ENCODE results near the gene ALG12. TPM values are rescaled to one million over a fixed set of nuclear protein-coding genes. Genes with fewer than 3 reads are reported as not detected.

ALG12 gene
- total and polyA plus RNA-seq, 2 of the 13 experiments (the other 11 are each of a cell fraction or from before 2014, with no cell fraction given): 7.8 to 15.8 TPM

GRCh38 chr22:49962012-49962750 is 43.9 kb upstream of the ALG12 start (continued):
- no peak for TF ChIP-seq ZNF589 (CRISPR knock-in tag; conservative IDR thresholded peaks at IDR 0.05)
- peak; percentile 32; the same call in 1 of the 2 replicates for TF ChIP-seq ZNF280D (CRISPR knock-in tag; IDR thresholded peaks at IDR 0.05)
- peak; percentile 62 for TF ChIP-seq RAD21 (CRISPR knock-in tag; IDR thresholded peaks at IDR 0.05)
- no peak for TF ChIP-seq ZNF709 (CRISPR knock-in tag; IDR thresholded peaks at IDR 0.05)
- no peak for TF ChIP-seq ZNF883 (CRISPR knock-in tag; IDR thresholded peaks at IDR 0.05; ENCODE audit: not compliant biosample characterization)
- TF ChIP-seq PHF5A (CRISPR knock-in tag; IDR thresholded peaks at IDR 0.05; ENCODE audit: low read depth, unreplicated experiment): no peak
- TF ChIP-seq ZNF577 (CRISPR knock-in tag; IDR thresholded peaks at IDR 0.05; ENCODE audit: borderline replicate concordance, low read depth): no peak
- no peak for TF ChIP-seq MAFK (conservative IDR thresholded peaks at IDR 0.05 in 1 of 2, IDR thresholded peaks at IDR 0.05 in 1 of 2; ENCODE audit: low read length in 2 of 2)
- no peak for TF ChIP-seq ZMYM2 (CRISPR knock-in tag; IDR thresholded peaks at IDR 0.05)
- TF ChIP-seq RXRA (CRISPR knock-in tag; IDR thresholded peaks at IDR 0.05): no peak
- no peak for TF ChIP-seq JUNB (CRISPR knock-in tag; IDR thresholded peaks at IDR 0.05; ENCODE audit: borderline replicate concordance)
- no peak for TF ChIP-seq GABPA (IDR thresholded peaks at IDR 0.05; ENCODE audit: low read depth, low read length)
- TF ChIP-seq GABPA (CRISPR knock-in tag; IDR thresholded peaks at IDR 0.05; ENCODE audit: low read depth): no peak; the same call in 1 of the 2 replicates
- no peak for TF ChIP-seq ZNF639 (CRISPR knock-in tag; conservative IDR thresholded peaks at IDR 0.05)
- 0 out of 2 replicates have a peak, but pooled peaks have one; percentile 71 for TF ChIP-seq GZF1 (CRISPR knock-in tag; IDR thresholded peaks at IDR 0.05)
- TF ChIP-seq ZNF256 (CRISPR knock-in tag; conservative IDR thresholded peaks at IDR 0.05): no peak
- peak; percentile 65 for TF ChIP-seq FOSL2 (CRISPR knock-in tag; IDR thresholded peaks at IDR 0.05)
- TF ChIP-seq SNRNP70 (IDR thresholded peaks at IDR 0.05; ENCODE audit: low read depth, low read length): no peak
- TF ChIP-seq ZNF431 (CRISPR knock-in tag; IDR thresholded peaks at IDR 0.05; ENCODE audit: borderline replicate concordance, low read depth): 0 out of 2 replicates have a peak, but pooled peaks have one; percentile 52
- TF ChIP-seq MTA1 (CRISPR knock-in tag; IDR thresholded peaks at IDR 0.05; ENCODE audit: borderline replicate concordance): no peak; the same call in 1 of the 2 replicates
- no peak for TF ChIP-seq FOXP1 (IDR thresholded peaks at IDR 0.05)
- TF ChIP-seq FOXP1 (CRISPR knock-in tag; IDR thresholded peaks at IDR 0.05): 0 out of 2 replicates have a peak, but pooled peaks have one; percentile 52
- no peak; the same call in none of the 2 replicates for TF ChIP-seq ZNF281 (CRISPR knock-in tag; IDR thresholded peaks at IDR 0.05; ENCODE audit: borderline replicate concordance)
- TF ChIP-seq TCF7L2 (IDR thresholded peaks at IDR 0.05; ENCODE audit: low read depth, low read length): no peak
- TF ChIP-seq TCF7 (IDR thresholded peaks at IDR 0.05; ENCODE audit: low read depth): no peak; the same call in 1 of the 2 replicates
